HL-60/S4 treated with retinoic acid at 250 ng/mL for 4 days and 3 days (cell line): Measurements from ENCODE around the gene RASGRF2.
"Not testable (repeated sequence)": the region's sequence is repeated elsewhere in the genome, so short reads cannot be mapped to it uniquely, and the experiment has no call there.

ENCODE experiments used
- in situ Hi-C: fragments of 300-500 bp; cut with MboI; formaldehyde crosslinking; loops from 2 replicates; pipeline ENCODE4 v1.7.0; 2022; ENCODE audit warnings: low sequenced_read_pairs

Gene RASGRF2

DNA sequence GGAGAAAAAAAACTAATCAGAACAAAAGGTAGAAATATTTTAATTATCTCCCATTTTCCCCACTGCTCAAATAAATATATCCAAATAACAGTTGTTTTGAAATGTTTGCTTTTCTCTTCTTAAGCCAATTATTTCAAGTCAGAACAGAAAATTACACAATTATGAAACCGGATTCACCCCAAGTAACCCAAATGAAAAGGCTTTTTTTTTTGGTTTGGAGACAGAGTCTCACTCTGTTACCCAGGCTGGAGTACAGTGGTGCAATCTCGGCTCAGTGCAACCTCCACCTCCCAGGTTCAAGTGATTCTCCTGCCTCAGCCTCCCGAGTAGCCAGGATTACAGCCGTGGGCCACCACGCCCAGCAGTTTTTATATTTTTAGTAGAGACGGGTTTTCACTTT lies 164.5 kb downstream of the RASGRF2 start:
- in situ Hi-C loops: not testable (repeated sequence)

DNA sequence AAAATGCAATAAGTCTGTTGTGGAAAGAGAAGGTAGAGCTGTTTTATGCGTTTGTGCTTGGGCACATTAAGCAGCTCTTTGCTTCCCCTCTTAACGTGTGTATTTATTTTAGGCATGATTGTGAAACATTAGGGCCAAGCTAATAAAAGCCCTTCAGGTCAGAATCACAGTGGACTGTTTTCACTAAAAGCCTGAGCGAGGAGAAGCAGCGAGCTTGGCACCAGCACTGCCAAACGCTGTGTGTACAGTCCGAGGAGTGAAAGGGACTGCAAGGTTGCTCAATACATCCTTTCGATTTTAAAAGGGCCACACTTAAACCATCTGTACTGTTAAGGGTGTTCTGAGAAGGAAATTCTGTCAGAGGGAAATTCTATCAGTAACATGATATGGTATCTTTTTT lies 165.8 kb downstream of the RASGRF2 start:
- in situ Hi-C loops: no loop called here

DNA sequence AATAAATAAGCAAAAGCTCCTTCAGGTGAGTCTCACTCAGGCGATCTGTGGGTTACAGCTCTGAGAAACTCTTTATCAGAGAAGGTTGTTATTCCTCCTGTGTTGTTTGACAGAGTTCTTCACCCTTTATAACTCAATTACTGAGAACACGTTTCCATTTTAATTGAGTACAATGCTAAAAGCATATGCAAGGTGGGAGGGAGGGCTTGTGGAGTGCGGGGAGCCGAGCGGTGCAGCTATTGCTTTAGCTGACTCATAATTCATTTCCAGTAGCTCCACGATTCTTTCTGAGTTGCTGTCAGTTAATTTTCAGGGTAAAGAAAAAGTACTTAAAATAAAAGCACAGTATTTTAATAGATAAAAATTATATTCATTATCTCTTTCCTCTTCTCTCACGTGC lies 168.3 kb downstream of the RASGRF2 start:
- in situ Hi-C loops: no loop called here

DNA sequence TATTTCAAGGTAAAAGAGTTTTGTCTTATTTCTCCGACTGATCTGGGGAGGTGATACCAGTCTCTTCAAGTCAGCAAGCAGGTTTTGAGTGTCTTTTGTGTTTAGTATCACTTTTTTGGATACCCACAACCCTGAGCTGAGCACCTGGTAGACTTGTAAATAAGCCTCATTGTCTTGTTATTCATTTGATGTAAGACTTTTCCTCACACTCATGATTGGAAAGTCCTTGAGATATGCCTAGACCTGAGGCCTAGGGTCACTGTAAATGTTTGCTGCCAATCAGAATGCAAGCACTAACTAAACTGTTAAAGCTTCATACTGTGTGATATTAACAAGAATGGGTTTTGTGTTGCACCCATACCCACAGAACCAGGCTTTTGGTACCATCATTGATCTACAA lies 172.2 kb downstream of the RASGRF2 start:
- in situ Hi-C loops: no loop called here

DNA sequence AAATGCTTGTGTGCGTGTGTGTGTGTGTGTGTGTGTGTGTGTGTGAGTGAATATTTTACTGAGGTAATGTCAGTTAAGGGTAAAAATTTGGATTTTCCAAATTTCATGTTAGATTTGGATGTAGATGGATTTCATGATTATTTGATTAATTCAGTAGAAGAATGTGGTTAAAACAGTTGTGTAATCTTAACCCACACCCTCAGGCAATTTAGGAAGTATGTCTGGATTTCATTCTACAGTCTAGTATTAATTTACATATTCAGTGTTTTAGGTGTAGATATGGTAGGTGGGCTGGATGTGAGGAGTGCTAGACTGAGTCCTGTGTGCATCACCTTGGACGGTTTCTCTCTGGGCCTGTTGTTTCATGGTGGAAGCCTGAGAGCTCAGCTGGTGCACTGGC lies 173.9 kb downstream of the RASGRF2 start:
- in situ Hi-C loops: no loop called here

DNA sequence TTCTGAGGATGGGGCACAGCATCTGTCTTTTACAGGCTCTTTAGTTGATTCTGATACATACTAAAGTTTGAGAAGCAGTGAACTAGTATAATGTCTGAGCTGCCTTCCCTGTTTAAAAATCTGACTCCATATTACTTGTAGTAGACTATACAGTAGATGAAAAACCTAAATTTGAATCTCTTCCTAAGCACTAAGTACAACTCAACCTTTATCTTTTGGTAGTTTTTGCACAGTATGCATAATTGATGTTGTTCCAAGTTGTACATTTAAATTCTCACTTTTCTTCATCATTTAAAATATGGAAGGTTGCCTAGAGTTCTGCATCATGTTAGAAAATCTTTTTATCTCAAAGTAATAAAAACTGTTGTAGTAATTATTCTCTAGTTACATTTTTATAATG lies 174.4 kb downstream of the RASGRF2 start:
- in situ Hi-C loops: no loop called here

DNA sequence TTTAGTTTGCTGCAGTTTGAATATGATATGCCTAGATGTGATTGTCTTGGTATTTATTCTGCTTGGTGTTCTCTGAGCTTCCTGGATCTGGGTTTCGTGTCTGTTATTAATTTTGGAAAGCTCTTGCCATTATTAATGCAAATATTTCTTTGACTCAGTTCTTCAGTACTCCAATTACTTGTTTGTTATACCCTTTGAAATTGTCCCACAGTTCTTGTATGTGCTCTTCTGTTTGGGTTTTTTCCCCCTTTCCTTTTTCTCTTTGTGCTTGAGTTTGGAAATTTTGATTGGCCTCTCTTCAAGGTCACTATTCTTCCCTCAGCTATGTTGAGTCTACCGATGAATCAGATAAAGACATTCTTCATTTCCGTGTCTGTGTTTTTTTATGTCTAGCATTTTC lies 176.4 kb downstream of the RASGRF2 start:
- in situ Hi-C loops: no loop called here

DNA sequence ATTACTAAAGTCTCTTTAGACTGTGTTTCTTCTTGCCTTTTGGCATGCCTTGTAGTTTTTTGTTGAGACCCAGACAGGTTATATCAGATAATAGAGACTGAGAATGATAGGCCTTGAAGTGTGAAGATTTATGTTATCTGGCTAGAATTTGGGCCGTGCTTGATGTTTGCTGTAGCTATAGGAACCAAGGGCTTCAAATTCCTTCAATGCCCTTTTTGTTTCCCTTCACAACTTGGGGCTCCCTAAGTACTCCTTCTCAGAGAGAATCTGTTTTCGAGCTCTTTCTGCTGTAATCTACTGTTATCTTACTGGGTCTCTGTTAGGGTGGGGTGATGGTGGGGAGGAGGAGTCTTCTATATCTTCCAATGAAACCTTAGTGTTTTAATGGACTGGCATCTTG lies 177.7 kb downstream of the RASGRF2 start:
- in situ Hi-C loops: no loop called here

DNA sequence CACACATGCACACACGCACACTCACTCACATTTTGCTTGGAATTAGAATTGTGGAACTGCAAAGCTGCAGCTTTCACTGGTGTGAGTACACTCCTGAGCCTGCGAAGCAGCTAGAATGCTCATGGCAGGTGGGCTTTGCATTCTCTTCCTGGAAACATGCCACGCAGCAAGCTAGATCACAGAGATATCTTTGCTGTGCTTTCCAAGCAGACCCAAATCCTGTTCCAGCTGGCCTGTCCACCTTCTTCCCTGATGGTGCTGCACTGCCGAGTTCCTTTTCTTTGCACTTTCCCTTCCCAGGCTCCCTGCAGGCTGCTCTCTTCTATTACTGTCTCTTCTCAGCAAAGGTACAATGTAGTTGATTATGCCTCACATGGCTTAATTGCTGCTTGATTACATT lies 180.3 kb downstream of the RASGRF2 start:
- in situ Hi-C loops: no loop called here

DNA sequence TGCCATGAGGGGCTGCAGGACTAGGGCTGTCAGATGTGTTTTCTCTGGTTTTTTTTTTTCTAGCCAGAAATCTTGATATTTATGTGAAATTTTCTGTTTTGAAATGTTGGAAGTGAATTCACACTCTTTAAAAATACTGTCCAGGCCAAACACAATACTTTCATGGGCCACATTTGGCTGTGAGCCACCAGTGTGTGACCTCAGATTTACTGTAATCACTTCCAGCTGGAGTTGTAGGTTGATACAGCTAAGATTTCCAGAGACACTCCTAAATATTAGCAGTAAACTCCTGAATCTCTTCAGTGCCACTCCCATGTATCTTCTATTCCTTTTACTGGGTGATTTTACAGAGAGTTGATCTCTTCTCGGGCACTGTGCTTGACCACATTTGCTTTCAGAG lies 180.8 kb downstream of the RASGRF2 start:
- in situ Hi-C loops: no loop called here

DNA sequence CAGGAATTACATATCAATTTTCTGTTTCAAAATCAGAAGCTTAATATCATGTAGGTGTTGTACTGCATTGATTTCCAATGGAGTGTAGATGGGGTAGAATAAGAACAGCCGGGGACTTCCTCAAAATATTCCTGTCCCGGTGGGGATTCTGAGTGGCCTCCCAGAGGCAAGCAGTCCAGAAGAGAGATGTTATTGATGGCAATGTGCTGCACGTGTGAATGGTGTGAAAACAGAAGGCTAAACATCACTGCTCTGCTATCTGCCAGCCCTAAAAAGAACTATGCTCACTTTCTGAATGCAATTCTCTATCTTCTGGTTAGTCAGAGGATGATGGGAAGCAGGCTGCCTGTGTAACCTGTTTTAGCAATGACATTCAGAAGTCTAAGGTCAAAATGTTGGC lies 181.9 kb downstream of the RASGRF2 start:
- in situ Hi-C loops: no loop called here

DNA sequence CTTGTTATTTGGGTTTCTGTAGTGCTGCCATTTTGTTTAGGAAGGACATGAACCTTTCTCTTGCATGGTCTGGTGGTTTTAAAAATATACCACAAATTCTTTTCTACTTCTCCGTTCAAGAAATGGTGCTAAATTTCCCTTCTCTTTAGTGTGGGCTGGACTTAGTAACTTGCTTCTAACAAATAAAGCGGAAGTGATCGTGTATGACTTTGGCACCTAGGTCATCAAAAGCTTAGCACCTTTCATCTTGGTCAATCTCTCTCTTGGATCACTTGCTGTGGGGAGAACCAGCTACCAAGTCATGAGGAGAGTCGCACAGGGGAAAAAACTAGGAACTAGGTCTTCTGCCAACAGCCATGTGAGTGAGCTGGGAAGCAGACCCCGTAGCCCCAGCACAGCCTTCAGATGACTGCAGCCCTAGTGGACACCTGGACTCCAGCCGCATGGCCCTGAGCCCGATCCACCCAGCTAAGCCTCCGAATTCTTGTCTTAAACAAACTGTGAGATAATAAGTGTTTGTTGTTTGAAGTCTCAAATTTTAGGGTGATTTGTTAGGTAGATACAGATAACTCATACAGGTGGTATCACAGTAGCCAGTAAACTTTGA lies 185.3 kb downstream of the RASGRF2 start:
- in situ Hi-C loops: no loop called here

DNA sequence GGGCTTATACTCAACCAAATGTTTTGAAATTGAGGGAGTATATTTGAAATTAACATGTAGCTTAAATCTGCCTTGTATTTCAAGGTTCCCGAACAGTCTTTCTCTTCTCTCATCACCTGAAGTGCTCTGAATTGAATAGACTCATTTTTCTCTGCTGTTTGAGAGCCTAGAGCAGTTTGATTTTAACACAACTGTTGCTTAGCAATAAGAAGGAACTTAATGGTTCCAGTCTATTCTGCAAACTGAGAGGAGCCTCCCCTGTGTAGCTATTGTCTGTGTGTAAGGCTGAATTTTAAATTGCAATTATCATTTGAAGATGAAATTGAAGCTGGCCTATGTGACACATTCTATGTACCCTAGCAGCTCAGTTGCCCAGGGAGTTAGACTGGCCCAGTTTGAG lies 185.9 kb downstream of the RASGRF2 start:
- in situ Hi-C loops: no loop called here

DNA sequence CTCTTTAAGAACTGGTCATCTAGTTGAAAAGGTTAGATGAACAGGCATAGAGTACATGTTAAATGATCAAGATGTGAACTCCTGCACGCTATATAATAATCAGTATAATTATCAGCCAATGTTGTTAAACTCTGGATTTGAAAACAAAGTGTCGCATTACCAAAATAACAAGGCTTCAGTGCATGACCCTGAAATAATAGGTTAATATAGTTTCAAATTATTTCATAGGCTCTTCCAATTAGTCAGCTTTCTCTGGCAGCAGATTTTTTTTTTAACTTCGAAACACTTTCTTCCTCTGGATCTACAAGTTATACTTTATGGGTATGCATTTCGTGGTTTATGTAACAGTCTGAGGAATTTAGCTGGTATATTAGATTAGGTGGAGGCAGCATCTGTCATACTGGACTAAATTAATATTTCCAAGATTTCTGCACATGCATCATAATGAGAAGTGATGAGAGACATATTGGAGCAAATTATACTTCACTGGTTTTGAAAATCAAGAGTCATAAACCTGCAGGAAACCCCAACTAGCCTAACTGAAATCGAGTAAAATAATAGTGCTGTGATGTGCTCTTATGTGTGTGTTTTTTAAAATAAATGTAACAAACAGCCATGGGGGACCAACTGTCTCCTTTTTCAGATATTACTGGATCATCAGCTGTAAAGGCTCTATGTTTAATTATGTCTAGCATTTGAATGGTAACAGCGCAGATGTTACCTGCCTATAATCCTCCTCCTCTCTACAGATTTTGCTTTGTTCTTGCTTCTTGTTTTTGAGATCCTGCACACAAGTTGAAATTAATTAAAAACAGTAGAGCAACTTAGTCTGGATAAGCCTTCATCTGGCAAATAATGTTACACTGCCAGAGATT lies 187.1 kb downstream of the RASGRF2 start:
- in situ Hi-C loops: no loop called here

DNA sequence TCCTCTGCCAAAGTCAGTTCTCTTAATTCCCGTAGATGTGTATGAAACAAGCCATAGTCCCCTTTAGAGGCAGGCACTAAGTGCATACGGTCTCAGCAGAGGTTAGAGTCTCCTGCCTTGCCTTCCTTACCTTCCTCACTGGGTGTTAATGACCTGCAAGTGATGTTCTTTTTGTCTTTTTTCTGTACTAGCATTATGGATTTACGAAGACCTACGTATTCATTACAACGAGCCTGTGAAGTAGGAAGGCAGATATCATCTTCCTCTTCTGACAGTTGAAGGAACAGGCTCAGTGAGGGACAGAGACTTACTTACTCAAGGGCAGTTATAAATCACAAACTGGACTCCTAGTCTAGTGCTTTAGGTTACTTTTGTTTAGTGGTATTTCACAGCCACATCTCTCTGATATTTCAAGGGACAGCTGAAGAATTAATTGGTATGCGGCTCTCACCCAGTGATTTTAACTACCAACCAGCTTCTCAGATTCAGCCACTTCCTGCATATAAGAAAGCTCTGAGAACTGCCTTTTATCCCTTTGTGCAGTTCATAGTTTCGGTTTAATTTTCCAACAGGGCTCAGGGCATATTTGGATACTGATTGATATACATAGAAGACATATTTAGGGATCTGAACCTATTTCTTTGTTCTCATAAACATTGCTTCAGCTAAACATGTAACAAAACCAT lies 187.9 kb downstream of the RASGRF2 start:
- in situ Hi-C loops: no loop called here

DNA sequence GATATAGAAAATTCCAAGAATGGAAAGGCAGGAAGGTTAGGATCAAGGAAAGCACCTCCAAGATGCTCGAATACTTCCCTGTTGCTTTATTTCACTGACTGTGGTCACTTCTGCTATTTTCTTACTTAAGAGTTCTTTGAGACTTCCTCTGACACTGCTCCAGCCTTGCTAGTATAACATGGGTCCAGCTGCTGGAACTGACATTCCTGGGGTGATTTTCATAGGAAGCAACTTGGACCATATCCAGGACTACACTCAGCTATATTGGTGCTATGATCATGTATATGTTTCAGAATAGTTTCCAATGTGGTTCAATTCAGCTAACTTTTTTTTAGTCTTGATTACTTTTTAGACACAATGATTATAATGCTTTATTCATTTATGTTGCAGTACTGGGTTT lies 191.4 kb downstream of the RASGRF2 start:
- in situ Hi-C loops: no loop called here

DNA sequence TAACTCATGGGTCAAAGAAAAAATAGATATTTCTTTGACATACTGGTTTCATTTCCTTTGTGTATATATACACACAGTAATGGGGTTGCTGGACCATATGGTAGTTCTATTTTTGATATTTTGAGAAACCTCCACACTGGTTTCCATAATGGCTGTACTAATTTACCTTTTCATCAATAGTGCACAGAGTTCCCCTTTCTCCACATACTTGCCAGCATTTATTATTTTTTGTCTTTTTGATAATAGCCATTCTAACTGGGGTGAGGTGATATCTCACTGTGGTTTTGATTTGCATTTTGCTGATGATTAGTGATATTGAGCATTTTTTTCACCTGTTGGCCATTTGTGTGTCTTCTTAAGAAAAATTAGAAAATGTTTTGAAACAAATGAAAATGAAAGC lies 194.6 kb downstream of the RASGRF2 start:
- in situ Hi-C loops: no loop called here

DNA sequence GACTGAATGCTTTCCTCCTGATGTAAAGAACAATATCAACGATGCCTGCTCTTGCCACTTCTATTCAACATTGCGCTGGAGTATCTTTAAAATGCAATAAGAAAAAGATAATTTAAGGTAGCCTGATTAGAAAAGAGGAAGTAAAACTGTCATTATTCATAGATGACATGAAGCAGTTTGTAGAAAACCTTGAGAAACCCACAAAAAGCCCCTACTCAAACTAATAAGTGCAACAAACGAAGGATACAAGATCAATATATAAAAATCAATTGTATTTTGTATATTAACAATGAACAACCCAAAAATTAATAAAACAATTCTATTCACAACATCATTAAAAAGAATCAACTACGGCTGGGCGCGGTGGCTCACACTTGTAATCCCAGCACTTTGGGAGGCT lies 196.6 kb downstream of the RASGRF2 start:
- in situ Hi-C loops: no loop called here

DNA sequence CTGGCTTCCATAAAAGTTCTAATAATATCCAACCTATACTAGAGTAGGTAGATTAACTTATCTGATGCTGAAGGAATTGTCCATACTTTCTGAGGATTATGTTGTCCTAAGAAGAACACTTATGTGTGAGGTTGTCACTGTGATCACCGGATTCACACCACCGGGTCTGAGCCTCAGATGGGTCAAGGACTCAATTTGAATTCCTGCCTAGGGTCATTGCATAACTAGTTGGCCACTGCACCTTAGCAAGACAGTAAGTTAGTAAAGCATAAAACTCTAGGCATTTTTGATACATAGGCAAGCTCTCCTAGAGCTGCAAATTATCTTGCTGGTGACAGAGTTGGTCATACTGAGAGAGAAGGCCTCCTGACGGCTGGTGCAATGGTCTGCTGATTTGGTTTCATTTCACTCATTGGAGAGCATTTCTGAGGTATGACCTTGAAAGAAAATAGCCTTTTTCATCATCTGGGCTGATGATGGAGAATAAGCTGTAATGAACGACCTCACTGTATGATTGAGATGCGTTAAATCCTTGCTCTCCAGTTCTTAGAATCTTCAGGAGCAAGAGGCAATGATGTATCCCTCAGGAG lies 200.9 kb downstream of the RASGRF2 start:
- in situ Hi-C loops: no loop called here

DNA sequence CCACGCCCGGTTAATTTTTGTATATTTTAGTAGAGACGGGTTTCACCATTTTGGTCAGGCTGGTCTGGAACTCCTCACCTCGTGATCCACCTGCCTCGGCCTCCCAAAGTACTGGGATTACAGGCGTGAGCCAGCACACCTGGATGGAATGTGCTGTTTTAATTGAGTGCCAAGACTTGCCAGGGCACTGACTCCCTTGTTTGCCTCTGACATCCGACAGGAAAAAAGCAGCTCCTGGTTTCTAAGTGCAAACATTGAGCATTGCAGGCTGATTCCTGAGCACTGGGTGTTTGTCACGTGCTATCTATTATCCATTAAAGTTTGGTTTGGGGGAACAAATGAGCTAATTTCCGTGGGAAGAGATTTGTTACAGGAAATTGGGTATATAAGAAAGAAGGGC lies 202.3 kb downstream of the RASGRF2 start:
- in situ Hi-C loops: no loop called here

DNA sequence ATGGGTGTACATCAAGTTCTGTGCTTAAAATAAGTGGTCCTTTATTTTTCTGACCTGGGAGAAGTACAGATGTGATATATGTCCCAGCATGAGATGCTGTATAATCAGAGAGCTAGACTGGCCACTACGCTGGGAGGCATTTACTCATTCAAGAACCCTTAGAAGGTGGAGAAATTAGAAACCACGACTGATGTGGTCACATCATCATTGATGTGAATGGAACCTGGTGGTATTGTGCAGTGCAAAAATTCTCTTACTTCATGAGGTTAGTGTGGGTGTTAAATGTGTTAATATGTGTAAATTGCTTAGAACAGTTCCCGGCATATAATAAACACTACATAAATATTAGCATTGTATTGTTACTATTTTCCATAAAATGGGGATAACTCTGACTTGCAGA lies 203.5 kb downstream of the RASGRF2 start:
- in situ Hi-C loops: no loop called here

DNA sequence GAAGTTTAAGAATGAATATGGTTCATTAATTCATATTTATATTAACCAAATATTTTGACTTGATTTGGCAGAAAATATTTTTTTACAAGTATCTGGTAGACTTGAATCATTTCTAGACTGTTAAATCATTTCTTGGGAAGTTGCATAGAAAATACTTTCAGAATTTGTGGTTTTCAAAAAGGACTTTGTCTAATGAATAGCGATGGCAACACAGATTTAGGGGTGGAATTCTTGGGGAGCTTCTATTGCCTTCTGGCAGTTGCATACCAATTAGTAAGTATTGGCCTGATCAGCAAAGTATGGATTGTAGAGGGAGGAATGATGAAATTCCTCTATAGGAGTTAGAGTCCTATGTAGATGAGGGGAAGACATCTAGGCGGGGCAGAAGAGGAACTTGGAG lies 204.3 kb downstream of the RASGRF2 start:
- in situ Hi-C loops: no loop called here
